ENCODE data around the gene PROM2.

DNA sequence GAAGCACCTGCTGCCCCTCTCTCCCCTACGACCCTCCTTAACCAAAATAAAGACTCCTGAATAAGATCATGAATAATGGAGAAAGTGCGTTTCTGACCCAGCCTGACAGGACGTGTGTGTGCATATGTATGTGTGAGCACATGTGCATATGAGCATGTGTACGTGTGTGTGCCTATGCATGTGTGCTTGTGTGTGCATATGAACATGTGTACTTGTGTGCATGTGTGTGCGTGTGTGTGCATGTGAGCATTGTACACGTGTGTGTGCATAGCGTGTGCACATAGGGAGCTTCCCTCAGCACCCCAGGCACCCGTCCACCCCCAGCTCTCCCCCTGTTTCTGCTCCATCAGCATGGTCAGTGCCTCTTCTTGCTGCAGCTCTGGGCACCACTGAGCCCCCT is 33.6 kb downstream of the PROM2 start:
- no peak for TF ChIP-seq SUZ12 (IDR thresholded peaks at IDR 0.05; ENCODE audit: extremely low read depth, insufficient read depth, insufficient read length)
- TF ChIP-seq YY1 (IDR thresholded peaks at IDR 0.05; ENCODE audit: insufficient read depth, insufficient read length): no peak
- TF ChIP-seq ZNF274 (IDR thresholded peaks at IDR 0.05; ENCODE audit: low read depth, low read length): no peak

Data from NT2/D1 (cell line).